GM12878 (cell line): ENCODE results near the gene PI4KB. TPM values are rescaled to one million over a fixed set of nuclear protein-coding genes. Genes with fewer than 3 reads are reported as not detected.

Source experiments
- E2F4 ChIP-seq: IDR thresholded peaks from 2 replicates; pipeline ENCODE4 v1.6.1; 2012; ENCODE audit warnings: low read depth, low read length, improper control_type of control experiment
- ETV6 ChIP-seq, 2 experiments: fragments of 450-650 bp in 1 of 2; IDR thresholded peaks in 1 of 2; conservative IDR thresholded peaks in 1 of 2; 2 replicates each; pipeline ENCODE4 v1.6.1; 2014; ENCODE audit warnings: antibody characterized with exemption in 1 of 2, borderline replicate concordance in 1 of 2, low read depth in 1 of 2, mild to moderate bottlenecking in 1 of 2, moderate library complexity in 1 of 2
- IRF5 ChIP-seq: fragments of 450-650 bp; IDR thresholded peaks from 2 replicates; pipeline ENCODE4 v1.6.1; 2017; ENCODE audit warnings: borderline replicate concordance
- NFIC ChIP-seq: IDR thresholded peaks from 2 replicates; pipeline ENCODE4 v1.6.1; 2012; ENCODE audit warnings: low read depth, mild to moderate bottlenecking, inconsistent platforms, low read length, moderate library complexity
- REST ChIP-seq: IDR thresholded peaks from 2 replicates; pipeline ENCODE4 v1.6.1; 2012; ENCODE audit warnings: mild to moderate bottlenecking, low read depth, low read length
- RUNX3 ChIP-seq: IDR thresholded peaks from 2 replicates; pipeline ENCODE4 v1.6.1; 2012; ENCODE audit warnings: low read length, inconsistent platforms
- polyA plus RNA-seq, 11 experiments: library from polyadenylated mRNA; depleted of rRNA in 4 of 11; unstranded in 6 of 11; stranded (reverse) in 5 of 11; fragments of >200 nt; fragmentation: Nextera tagmentation in 4 of 11; fragmentation: Illumina TruSeq in 1 of 11; extraction: Ambion mirVana in 4 of 11; extraction: Trizol in 1 of 11; gene quantifications; 1 replicate in 1 of 11; 2 replicates in 10 of 11; pipeline versions ENCODE4 v1.2.1 to v1.2.3, GENCODE V29; 2011 to 2016; ENCODE audit warnings: inconsistent platforms in 2 of 11, missing spikeins in 2 of 11, low read depth in 1 of 11
- total RNA-seq, 4 experiments: library from RNA; depleted of rRNA in 3 of 4; stranded (reverse); fragments of >200 nt in 3 of 4; fragmentation: Illumina TruSeq in 1 of 4; extraction: Trizol in 1 of 4; gene quantifications; 2 replicates each; pipeline versions ENCODE4 v1.2.1 to v1.2.3, GENCODE V29; 2013 to 2021

Gene PI4KB
- total and polyA plus RNA-seq, 10 of the 15 experiments (the other 5 are each of a cell fraction or from before 2014, with no cell fraction given) = 3.3 to 88.3 (median 51.7) TPM

- TF ChIP-seq ETV6 (conservative IDR thresholded peaks at IDR 0.05 in 1 of 2, IDR thresholded peaks at IDR 0.05 in 1 of 2; ENCODE audit: borderline replicate concordance in 1 of 2, low read depth in 1 of 2) = no peak
- TF ChIP-seq REST = no peak
- TF ChIP-seq IRF5 = peak; percentile 94
- no peak for TF ChIP-seq E2F4
- peak; percentile 64 for TF ChIP-seq RUNX3
- no peak for TF ChIP-seq NFIC
Measured at GRCh38 chr1:151281969-151282882, 45.0 kb downstream of the PI4KB start, which contains the start of gene ZNF687 (continued).
